ENCODE data around the gene RTL10. TPM values are rescaled to one million over a fixed set of nuclear protein-coding genes. Genes with fewer than 3 reads are reported as not detected.

Gene RTL10
- polyA plus RNA-seq, 1 of the 3 experiments (the other 2 are of a cell fraction), result 7.8 TPM

DNA sequence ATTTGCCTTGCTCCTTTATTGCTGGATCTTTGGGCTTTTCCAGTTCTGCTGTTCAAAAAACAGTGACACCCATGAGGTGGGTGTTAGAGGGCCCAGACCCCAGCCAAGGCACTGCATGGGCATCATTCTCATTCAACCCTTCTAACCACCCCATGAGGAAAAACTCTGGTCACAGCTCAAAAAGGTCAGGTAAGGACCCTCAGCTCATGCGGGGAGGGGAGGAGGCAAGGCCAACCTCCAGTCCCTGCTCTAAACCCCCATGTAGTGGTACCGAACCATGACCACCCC, 7.4 kb downstream of the RTL10 start:
- peaks cover 19 to 21% of the 10 kb centered on the region in 2 experiments for H3K36me3 ChIP-seq (replicated peaks in 1 of 2; ENCODE audit: control insufficient read depth in 1 of 2, insufficient read depth in 2 of 2, low read length in 1 of 2)
- H2AFZ ChIP-seq (ENCODE audit: low read depth), result no peak overlapping the region
- H3K79me2 ChIP-seq (ENCODE audit: insufficient read depth), result peaks cover 66% of the 10 kb centered on the region
- no peak overlapping the region for H3K9ac ChIP-seq
- CTCF ChIA-PET, result no interaction called here
- no peaks in the 10 kb centered on the region for H3K9me2 ChIP-seq
- no peak overlapping the region for H3K4me3 ChIP-seq (ENCODE audit: low read depth in 2 of 2, low read length in 1 of 2)
- no peaks in the 10 kb centered on the region for H3K27me3 ChIP-seq (ENCODE audit: insufficient read depth)
- H3K27ac ChIP-seq (ENCODE audit: low read depth in 2 of 2, low read length in 1 of 2), result no peak overlapping the region
- no peaks in the 10 kb centered on the region for H3K9me3 ChIP-seq
- 93% methylated on average over 2 of the region's 2 CpGs for WGBS (ENCODE audit: low lambda C conversion rate)
- DNase-seq, result no peak
- peaks cover 33 to 36% of the 10 kb centered on the region in 2 experiments; a peak in 3 of 4 replicates for H3K4me1 ChIP-seq (ENCODE audit: control insufficient read depth in 1 of 2, insufficient read depth in 2 of 2, low read depth in 1 of 2, low read length in 1 of 2)
- H3K4me2 ChIP-seq, result no peak overlapping the region
- peaks cover 37% of the 10 kb centered on the region for H3F3A ChIP-seq (replicated peaks; ENCODE audit: insufficient read depth)
- TF ChIP-seq TCF12 (IDR thresholded peaks at IDR 0.05), result no peak
- no peak for TF ChIP-seq TEAD4 (IDR thresholded peaks at IDR 0.05; ENCODE audit: borderline replicate concordance, insufficient read depth)
- no peak for TF ChIP-seq TAF1 (IDR thresholded peaks at IDR 0.05; ENCODE audit: borderline replicate concordance, low read depth, low read length)
- no peak for TF ChIP-seq FOSL2 (IDR thresholded peaks at IDR 0.05; ENCODE audit: borderline replicate concordance, low read depth)
- TF ChIP-seq NRF1 (IDR thresholded peaks at IDR 0.05; ENCODE audit: low read depth, low read length), result no peak
- TF ChIP-seq USF1 (IDR thresholded peaks at IDR 0.05; ENCODE audit: borderline replicate concordance, low read depth), result no peak
- no peak for TF ChIP-seq RAD21 (IDR thresholded peaks at IDR 0.05; ENCODE audit: low read length)
- TF ChIP-seq GABPA (IDR thresholded peaks at IDR 0.05; ENCODE audit: low read depth), result no peak
- TF ChIP-seq EP300 (IDR thresholded peaks at IDR 0.05; ENCODE audit: borderline replicate concordance in 1 of 2, low read depth in 1 of 2, low read length in 1 of 2), result no peak
- TF ChIP-seq SIN3A (IDR thresholded peaks at IDR 0.05; ENCODE audit: borderline replicate concordance, low read depth, low read length), result no peak
- TF ChIP-seq POLR2AphosphoS5 (IDR thresholded peaks at IDR 0.05; ENCODE audit: low read depth, low read length), result no peak
- no peak for TF ChIP-seq GATA2 (CRISPR knock-in tag; IDR thresholded peaks at IDR 0.05)
- no peak for TF ChIP-seq IRF3 (IDR thresholded peaks at IDR 0.05; ENCODE audit: low read depth, low read length)
- TF ChIP-seq RFX5 (IDR thresholded peaks at IDR 0.05; ENCODE audit: low read length), result no peak
- POLR2A ChIA-PET, result no interaction called here
- H4K20me1 ChIP-seq (ENCODE audit: insufficient read depth), result peaks cover 15% of the 10 kb centered on the region; the same call in 1 of the 2 replicates

- H3K27ac ChIP-seq (ENCODE audit: low read depth in 2 of 2, low read length in 1 of 2), result no peak overlapping the region
- H3K27me3 ChIP-seq (ENCODE audit: insufficient read depth), result no peaks in the 10 kb centered on the region
- peaks cover 35 to 42% of the 10 kb centered on the region in 2 experiments; a peak in 3 of 4 replicates for H3K4me1 ChIP-seq (ENCODE audit: control insufficient read depth in 1 of 2, insufficient read depth in 2 of 2, low read depth in 1 of 2, low read length in 1 of 2)
- peaks cover 15 to 20% of the 10 kb centered on the region in 2 experiments for H3K36me3 ChIP-seq (replicated peaks in 1 of 2; ENCODE audit: control insufficient read depth in 1 of 2, insufficient read depth in 2 of 2, low read length in 1 of 2)
- no peaks in the 10 kb centered on the region for H3K9me2 ChIP-seq
- H3K79me2 ChIP-seq (ENCODE audit: insufficient read depth), result peaks cover 61% of the 10 kb centered on the region
- H3K9me3 ChIP-seq, result no peaks in the 10 kb centered on the region
- ChIA-PET POLR2A (no interaction called here), CTCF (interaction anchor here (1.1 kb wide), 1 partner anchor 116 kb away, joined by 4 read pairs; no protein-coding TSS in a partner anchor)
- peaks cover 37% of the 10 kb centered on the region for H3F3A ChIP-seq (replicated peaks; ENCODE audit: insufficient read depth)
- no peak overlapping the region for H3K4me2 ChIP-seq
- no peak overlapping the region for H3K4me3 ChIP-seq (ENCODE audit: low read depth in 2 of 2, low read length in 1 of 2)
- H4K20me1 ChIP-seq (ENCODE audit: insufficient read depth), result peaks cover 10% of the 10 kb centered on the region; the same call in 1 of the 2 replicates
- WGBS (ENCODE audit: low lambda C conversion rate), result 95% methylated on average over 7 of the region's 9 CpGs
- no peak overlapping the region for H3K9ac ChIP-seq
- no peak overlapping the region for H2AFZ ChIP-seq (ENCODE audit: low read depth)
- TF ChIP-seq YY1 (IDR thresholded peaks at IDR 0.05; ENCODE audit: low read depth) (no peak), RAD21 (IDR thresholded peaks at IDR 0.05; ENCODE audit: low read length) (no peak), GABPA (IDR thresholded peaks at IDR 0.05; ENCODE audit: low read depth) (no peak), IRF3 (IDR thresholded peaks at IDR 0.05; ENCODE audit: low read depth, low read length) (no peak), SIN3A (IDR thresholded peaks at IDR 0.05; ENCODE audit: borderline replicate concordance, low read depth, low read length) (no peak), TEAD4 (IDR thresholded peaks at IDR 0.05; ENCODE audit: borderline replicate concordance, insufficient read depth) (no peak), USF1 (IDR thresholded peaks at IDR 0.05; ENCODE audit: borderline replicate concordance, low read depth) (no peak), RXRA (IDR thresholded peaks at IDR 0.05; ENCODE audit: borderline replicate concordance, low read depth) (no peak), EP300 (IDR thresholded peaks at IDR 0.05; ENCODE audit: borderline replicate concordance in 1 of 2, low read depth in 1 of 2, low read length in 1 of 2) (no peak)
- TF ChIP-seq, protein P1, sequence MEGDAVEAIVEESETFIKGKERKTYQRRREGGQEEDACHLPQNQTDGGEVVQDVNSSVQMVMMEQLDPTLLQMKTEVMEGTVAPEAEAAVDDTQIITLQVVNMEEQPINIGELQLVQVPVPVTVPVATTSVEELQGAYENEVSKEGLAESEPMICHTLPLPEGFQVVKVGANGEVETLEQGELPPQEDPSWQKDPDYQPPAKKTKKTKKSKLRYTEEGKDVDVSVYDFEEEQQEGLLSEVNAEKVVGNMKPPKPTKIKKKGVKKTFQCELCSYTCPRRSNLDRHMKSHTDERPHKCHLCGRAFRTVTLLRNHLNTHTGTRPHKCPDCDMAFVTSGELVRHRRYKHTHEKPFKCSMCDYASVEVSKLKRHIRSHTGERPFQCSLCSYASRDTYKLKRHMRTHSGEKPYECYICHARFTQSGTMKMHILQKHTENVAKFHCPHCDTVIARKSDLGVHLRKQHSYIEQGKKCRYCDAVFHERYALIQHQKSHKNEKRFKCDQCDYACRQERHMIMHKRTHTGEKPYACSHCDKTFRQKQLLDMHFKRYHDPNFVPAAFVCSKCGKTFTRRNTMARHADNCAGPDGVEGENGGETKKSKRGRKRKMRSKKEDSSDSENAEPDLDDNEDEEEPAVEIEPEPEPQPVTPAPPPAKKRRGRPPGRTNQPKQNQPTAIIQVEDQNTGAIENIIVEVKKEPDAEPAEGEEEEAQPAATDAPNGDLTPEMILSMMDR (IDR thresholded peaks at IDR 0.05), result no peak
- DNase-seq, result no peak
Measured at GRCh38 chr22:19846620-19847344, 7.9 kb downstream of the RTL10 start.
